BJ (cell line): ENCODE data around the gene SLC29A2. TPM values are rescaled to one million over a fixed set of nuclear protein-coding genes. Genes with fewer than 3 reads are reported as not detected.

Experiments used
- CTCF ChIA-PET: fragments of 350-600 bp; formaldehyde crosslinking; extraction: SDS; loops from one replicate; lab custom pipeline; 2021; ENCODE audit warnings: antibody characterized with exemption, inconsistent platforms; lab: Yijun Ruan, JAX
- POLR2A ChIA-PET: fragments of 300-600 bp; sonication (Branson Sonifier 250); formaldehyde crosslinking; extraction: SDS; loops from one replicate; lab custom pipeline; 2021; ENCODE audit warnings: antibody characterized with exemption; lab: Charles Lee
- DNase-seq: peaks from one replicate; pipeline ENCODE4 v3.0.0-alpha.2; 2011; ENCODE audit warnings: low read depth
- H3K27me3 ChIP-seq: 2 replicates; pipeline ENCODE4 v1.6.0; 2011; ENCODE audit warnings: low read length; ENCODE audit not compliant: control insufficient read depth, insufficient read depth
- H3K36me3 ChIP-seq: 2 replicates; pipeline ENCODE4 v1.5.1; 2011; ENCODE audit warnings: low read length; ENCODE audit not compliant: control insufficient read depth, insufficient read depth
- H3K4me3 ChIP-seq: 2 replicates; pipeline ENCODE4 v1.5.1; 2011; ENCODE audit warnings: low read depth, mild to moderate bottlenecking, control low read depth, low read length
- polyA plus RNA-seq: library from polyadenylated mRNA; depleted of rRNA; stranded (reverse); fragments of >200 nt; gene quantifications from 2 replicates; pipeline ENCODE4 v1.2.3, GENCODE V29; 2011
- TF ChIP-seq, protein P1 (sequence below): IDR thresholded peaks from 2 replicates; pipeline ENCODE4 v1.5.1; 2011; ENCODE audit warnings: low read depth, mild to moderate bottlenecking, control low read depth, inconsistent platforms, low read length, moderate library complexity; ENCODE audit not compliant: insufficient read depth

Gene SLC29A2
- polyA plus RNA-seq, 1 experiment, result 0.48 TPM

DNA sequence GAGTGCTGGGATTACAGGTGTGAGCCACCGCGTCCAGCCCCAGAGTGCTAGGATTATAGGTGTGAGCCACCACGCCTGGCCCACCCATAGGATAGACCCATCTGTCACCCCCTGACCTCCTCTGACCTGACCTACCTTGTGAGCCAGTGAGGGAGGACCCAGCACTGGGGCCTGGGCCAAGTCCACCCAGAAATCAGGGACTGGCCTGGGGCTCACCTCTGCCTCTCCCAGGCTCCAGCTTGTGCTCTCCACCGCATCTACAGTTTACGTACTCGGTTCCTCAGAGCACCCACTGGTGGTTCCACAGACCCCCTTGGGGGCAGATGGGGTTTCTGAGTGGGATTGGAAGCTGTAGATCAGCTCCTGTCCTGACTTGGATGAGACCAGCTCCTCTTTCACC lies 6.4 kb downstream of the SLC29A2 start:
- ChIA-PET POLR2A (no interaction called here), CTCF (interaction anchor here (0.9 to 2.6 kb wide), 3 partner anchors 21 to 53 kb away, joined by 5 to 11 read pairs (median 9); no protein-coding TSS in a partner anchor)
- Histone ChIP-seq H3K36me3 (no peaks in the 10 kb centered on the region), H3K27me3 (no peaks in the 10 kb centered on the region), H3K4me3 (no peak overlapping the region)
- TF ChIP-seq, protein P1, sequence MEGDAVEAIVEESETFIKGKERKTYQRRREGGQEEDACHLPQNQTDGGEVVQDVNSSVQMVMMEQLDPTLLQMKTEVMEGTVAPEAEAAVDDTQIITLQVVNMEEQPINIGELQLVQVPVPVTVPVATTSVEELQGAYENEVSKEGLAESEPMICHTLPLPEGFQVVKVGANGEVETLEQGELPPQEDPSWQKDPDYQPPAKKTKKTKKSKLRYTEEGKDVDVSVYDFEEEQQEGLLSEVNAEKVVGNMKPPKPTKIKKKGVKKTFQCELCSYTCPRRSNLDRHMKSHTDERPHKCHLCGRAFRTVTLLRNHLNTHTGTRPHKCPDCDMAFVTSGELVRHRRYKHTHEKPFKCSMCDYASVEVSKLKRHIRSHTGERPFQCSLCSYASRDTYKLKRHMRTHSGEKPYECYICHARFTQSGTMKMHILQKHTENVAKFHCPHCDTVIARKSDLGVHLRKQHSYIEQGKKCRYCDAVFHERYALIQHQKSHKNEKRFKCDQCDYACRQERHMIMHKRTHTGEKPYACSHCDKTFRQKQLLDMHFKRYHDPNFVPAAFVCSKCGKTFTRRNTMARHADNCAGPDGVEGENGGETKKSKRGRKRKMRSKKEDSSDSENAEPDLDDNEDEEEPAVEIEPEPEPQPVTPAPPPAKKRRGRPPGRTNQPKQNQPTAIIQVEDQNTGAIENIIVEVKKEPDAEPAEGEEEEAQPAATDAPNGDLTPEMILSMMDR, result no peak
- DNase-seq, result no peak

DNA sequence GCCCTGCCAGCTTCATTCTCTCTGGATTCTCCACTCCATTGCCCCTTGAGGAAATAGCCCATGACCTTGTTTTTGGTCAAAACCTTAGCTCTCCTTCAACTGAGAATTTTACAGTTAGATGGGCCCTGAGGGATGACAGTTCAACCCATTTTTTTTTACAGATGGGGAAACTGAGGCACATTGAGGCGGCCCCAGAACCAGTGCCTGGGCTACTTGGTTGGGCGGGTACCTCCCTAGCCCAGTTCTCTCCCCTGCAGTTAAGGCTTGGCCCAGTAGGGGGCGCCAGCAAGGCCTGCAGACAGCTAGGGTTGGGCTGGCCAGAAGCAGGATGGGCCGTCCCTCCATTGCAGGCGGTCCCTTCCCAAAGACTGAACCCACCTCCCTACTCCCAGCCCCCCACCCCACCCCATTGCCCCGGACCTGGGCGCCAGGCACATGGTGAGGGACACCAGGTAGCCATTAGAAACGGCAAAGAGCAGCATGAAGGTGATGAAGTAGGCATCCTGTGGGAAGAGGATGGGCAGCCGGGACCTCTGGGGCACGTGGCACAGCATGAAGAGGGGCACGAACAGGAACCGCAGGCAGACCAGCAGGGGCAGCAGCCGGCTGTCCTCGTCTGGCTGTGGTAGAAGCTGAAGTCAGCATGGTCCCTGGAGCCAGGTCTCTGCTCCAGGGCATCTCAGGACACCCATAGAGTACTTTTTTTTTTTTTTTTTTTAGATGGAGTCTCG lies 7.6 kb downstream of the SLC29A2 start:
- ChIA-PET POLR2A (no interaction called here), CTCF (interaction anchor here (0.6 to 1.9 kb wide), 11 partner anchors 8 to 165 kb away, joined by 3 to 12 read pairs (median 4); partner anchors contain the start of gene SLC29A2)
- DNase-seq, result no peak
- TF ChIP-seq, protein P1, result peak; percentile 73
- no peaks in the 10 kb centered on the region for H3K27me3 ChIP-seq
- H3K36me3 ChIP-seq, result no peaks in the 10 kb centered on the region
- no peak overlapping the region for H3K4me3 ChIP-seq

DNA sequence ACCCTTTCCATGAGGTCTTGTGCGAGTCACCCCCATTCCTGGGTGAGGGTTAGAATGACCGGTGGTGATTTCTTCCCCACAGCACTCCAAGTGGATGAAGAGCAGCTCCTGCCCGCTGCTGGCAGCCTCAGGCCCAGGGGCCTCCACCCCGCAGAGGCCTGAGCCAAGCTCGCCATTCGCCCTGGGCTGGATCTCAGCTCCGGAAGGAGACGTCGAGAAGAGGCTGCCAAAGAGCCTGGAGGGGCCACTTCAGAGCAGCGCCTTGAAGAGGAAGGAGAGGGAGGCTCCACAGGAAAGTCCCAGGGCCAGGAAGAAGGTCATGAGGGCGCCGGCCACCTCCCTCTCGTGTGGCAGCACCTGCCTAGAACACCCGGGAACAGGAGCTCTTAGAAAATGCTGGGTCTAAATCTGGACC lies 8.4 kb downstream of the SLC29A2 start:
- POLR2A ChIA-PET, result no interaction called here
- no peak for DNase-seq
- Histone ChIP-seq H3K27me3 (no peaks in the 10 kb centered on the region), H3K36me3 (no peaks in the 10 kb centered on the region), H3K4me3 (no peak overlapping the region)
- TF ChIP-seq, protein P1, result no peak
- CTCF ChIA-PET, result interaction anchor here (0.6 to 1.9 kb wide), 10 partner anchors 9 to 166 kb away, joined by 3 to 12 read pairs (median 4); partner anchors contain the start of gene SLC29A2

DNA sequence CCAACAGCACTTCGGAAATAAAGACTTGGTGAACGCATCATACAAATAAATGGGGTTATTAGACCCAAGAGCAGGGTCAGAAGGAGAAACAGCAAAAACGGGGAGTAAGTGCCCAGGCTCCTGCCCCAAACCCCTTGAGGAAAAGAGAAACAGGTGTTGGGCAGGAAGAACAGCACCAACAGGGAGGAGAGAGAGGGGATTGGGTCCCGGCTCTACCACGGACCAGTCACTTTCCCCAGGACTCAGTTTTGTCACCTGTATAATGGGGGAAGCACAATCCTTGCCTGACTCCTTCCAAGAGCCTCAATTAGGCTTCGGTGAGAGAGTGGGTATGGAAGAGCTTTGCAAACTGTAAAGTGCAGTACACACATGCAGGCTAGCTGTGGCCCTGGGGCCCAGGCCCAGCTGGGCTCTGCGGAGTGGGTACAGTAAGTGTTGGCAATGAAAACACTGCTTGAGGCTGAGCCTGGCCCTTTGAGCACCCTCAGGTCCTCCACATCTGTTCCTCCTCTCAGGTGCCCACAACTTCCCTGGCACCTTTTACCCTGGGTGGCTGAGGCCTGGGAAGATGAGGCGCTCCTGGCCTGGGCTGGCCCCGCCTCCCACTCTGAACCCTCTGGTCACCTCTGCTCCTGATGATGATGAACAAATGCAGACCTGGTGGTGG lies 8.9 kb downstream of the SLC29A2 start:
- DNase-seq, result no peak
- CTCF ChIA-PET, result interaction anchor here (1.1 to 1.9 kb wide), 6 partner anchors 9 to 52 kb away, joined by 4 to 12 read pairs (median 6); no protein-coding TSS in a partner anchor
- POLR2A ChIA-PET, result no interaction called here

More for the DNA sequence above, 8.9 kb downstream of the SLC29A2 start:
- no peaks in the 10 kb centered on the region for H3K36me3 ChIP-seq
- no peaks in the 10 kb centered on the region for H3K27me3 ChIP-seq
- no peak overlapping the region for H3K4me3 ChIP-seq
- TF ChIP-seq, protein P1, result no peak
